ENCODE measurements around the gene SLC7A1. TPM values are rescaled to one million over a fixed set of nuclear protein-coding genes. Genes with fewer than 3 reads are reported as not detected.

The SLC7A1 gene
- total RNA-seq, 1 donor from 2014 or later, result 20.0 TPM

DNA sequence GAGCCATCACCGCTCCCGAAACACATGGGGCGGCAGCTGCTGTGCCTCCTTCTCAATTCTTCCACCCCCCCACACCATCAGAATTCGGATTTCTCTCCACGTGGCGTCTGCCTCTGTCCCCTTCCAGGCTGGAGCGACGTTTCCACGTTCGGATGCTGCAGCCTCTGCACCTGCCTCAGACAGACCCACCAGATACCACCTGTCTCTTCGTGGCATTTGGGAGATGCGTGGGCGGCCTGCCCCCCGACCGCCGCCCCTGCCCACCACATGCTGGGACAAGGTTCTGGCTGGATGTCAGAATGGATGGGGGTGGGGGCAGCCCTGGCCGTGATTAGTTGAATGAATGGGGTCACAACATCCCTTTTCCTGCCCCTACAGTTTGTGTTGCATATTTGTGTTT is 90.0 kb downstream of the SLC7A1 start:
- H3K27ac Mint-ChIP-seq, result no peak overlapping the region
- H3K4me1 Mint-ChIP-seq, result peaks cover 12% of the 10 kb centered on the region
- DNase-seq (ENCODE audit: low spot score in 2 of 2, unreplicated experiment in 2 of 2), result no peak
- H3K9me3 Mint-ChIP-seq, result no peaks in the 10 kb centered on the region
- H3K4me3 Mint-ChIP-seq, result no peak overlapping the region
- TF ChIP-seq, protein P1, sequence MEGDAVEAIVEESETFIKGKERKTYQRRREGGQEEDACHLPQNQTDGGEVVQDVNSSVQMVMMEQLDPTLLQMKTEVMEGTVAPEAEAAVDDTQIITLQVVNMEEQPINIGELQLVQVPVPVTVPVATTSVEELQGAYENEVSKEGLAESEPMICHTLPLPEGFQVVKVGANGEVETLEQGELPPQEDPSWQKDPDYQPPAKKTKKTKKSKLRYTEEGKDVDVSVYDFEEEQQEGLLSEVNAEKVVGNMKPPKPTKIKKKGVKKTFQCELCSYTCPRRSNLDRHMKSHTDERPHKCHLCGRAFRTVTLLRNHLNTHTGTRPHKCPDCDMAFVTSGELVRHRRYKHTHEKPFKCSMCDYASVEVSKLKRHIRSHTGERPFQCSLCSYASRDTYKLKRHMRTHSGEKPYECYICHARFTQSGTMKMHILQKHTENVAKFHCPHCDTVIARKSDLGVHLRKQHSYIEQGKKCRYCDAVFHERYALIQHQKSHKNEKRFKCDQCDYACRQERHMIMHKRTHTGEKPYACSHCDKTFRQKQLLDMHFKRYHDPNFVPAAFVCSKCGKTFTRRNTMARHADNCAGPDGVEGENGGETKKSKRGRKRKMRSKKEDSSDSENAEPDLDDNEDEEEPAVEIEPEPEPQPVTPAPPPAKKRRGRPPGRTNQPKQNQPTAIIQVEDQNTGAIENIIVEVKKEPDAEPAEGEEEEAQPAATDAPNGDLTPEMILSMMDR (IDR thresholded peaks at IDR 0.05; ENCODE audit: unreplicated experiment), result no peak
- H3K27me3 Mint-ChIP-seq (ENCODE audit: low read depth), result peaks cover 34% of the 10 kb centered on the region
- no peaks in the 10 kb centered on the region for H3K36me3 Mint-ChIP-seq

DNA sequence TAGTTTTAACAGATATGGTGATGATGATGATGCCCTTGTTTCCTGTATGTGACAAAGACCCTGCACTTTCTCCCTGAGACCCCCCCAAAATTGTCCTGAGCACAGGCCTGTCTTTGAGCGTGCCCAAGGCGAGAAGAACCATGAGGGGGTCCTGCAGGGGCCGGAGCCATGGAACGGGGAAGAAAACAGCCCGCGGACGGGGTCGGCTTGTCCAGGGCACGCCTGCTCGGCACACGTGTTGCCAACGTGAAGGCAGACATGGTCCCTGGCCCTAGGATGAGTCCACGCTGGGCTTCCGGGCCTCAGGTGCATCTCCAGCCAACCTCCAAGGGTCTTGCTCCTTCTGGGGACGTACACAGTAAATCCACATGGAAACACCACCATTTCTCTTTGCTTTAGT is 90.8 kb downstream of the SLC7A1 start:
- Mint-ChIP-seq H3K4me1 (peaks cover 12% of the 10 kb centered on the region), H3K27me3 (ENCODE audit: low read depth) (peaks cover 34% of the 10 kb centered on the region), H3K9me3 (no peaks in the 10 kb centered on the region), H3K36me3 (no peaks in the 10 kb centered on the region), H3K27ac (no peak overlapping the region), H3K4me3 (no peak overlapping the region)
- TF ChIP-seq, protein P1 (IDR thresholded peaks at IDR 0.05; ENCODE audit: unreplicated experiment), result no peak
- DNase-seq (ENCODE audit: low spot score in 2 of 2, unreplicated experiment in 2 of 2), result no peak

DNA sequence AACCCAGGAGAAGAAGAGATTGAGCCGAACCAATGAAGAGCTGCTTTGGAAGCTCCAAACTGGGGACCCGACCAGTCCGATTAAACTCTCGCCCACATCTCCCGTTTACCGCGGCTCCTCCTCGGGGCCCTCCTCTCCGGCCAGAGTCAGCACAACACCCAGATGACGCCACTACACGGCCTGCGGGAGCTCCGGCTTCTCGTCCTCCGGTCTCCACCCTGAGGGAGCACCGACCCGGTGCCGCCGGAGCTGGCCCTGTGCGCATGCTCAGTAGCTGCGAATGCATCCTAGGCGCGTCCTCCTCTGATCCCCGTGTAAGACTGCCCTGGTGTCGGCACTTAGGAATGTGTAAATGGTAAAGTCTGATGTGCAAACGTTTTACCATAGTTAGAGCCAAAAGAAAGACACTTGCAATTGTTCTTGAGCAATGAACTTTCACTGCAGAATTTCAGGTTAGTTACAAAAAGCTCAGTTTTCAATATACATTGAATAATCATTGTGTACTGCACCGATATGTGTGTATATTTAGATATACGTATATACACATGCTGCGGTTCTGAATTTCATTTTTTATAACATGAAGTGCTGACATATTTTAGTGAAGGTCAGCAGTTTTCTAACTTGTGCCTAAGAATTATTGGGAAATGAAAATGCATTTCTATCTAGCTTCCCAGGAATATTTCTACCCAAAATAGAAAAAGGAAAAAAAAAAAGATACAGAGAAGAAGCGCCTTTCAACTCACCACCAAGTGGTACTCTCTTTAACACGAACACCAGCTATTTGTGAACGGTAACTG is 92.2 kb downstream of the SLC7A1 start:
- peaks cover 35% of the 10 kb centered on the region for H3K27me3 Mint-ChIP-seq (ENCODE audit: low read depth)
- no peaks in the 10 kb centered on the region for H3K36me3 Mint-ChIP-seq
- H3K4me1 Mint-ChIP-seq, result no peaks in the 10 kb centered on the region
- no peaks in the 10 kb centered on the region for H3K9me3 Mint-ChIP-seq
- no peak for DNase-seq (ENCODE audit: low spot score in 2 of 2, unreplicated experiment in 2 of 2)
- TF ChIP-seq, protein P1 (IDR thresholded peaks at IDR 0.05; ENCODE audit: unreplicated experiment), result no peak
- peak overlapping the region; percentile 53 for H3K4me3 Mint-ChIP-seq
- no peak overlapping the region for H3K27ac Mint-ChIP-seq

DNA sequence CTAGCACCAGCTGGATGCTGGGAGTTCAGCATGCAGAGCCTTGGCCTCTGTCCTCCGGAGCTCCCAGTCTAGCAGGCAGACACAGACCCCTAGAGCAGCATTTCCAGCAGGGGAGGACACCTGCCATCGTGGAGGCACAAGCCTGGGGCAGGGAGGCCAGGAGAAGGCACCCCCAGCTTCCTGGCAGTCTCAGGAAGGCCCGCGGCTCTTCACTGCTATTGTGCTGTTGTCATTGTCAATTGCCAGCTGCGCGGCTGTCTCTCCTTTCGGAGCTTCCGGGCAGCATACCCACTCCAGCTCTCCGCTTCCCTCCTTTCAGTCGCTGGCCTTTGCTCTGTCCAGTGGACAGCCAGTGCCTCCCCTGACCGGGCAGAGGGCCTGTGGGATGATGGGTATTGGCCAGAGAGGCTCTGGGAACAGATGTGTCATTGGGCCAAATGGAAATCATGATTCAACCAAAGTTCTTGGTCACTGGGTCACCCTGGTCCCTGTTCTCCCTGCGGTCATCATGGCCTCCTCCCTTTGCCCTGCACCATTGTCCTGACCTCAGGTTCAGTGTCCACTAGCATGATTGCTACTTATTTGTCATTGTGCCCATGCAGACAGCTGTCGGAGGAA is 93.0 kb downstream of the SLC7A1 start:
- no peaks in the 10 kb centered on the region for H3K4me1 Mint-ChIP-seq
- H3K36me3 Mint-ChIP-seq, result no peaks in the 10 kb centered on the region
- H3K4me3 Mint-ChIP-seq, result peak overlapping the region; percentile 53
- no peak overlapping the region for H3K27ac Mint-ChIP-seq
- H3K27me3 Mint-ChIP-seq (ENCODE audit: low read depth), result peaks cover 36% of the 10 kb centered on the region
- TF ChIP-seq, protein P1 (IDR thresholded peaks at IDR 0.05; ENCODE audit: unreplicated experiment), result no peak
- no peak for DNase-seq (ENCODE audit: low spot score in 2 of 2, unreplicated experiment in 2 of 2)
- no peaks in the 10 kb centered on the region for H3K9me3 Mint-ChIP-seq

DNA sequence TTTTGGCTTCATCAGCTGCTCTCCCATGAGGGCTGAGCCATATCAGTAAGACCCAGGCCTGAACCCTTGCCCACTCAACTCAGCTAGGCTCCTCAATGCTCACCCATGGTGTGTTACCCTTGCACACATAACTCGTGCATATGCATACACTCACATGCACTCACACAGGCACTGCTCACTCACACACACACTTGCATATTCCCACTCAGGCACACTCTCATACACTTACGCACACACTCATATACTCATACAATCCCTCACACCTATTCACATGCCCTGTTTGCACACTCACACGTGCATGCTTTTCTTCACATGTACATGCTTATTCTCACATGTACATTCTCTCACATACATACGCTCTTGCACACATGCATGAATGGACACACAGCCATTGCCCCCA is 93.8 kb downstream of the SLC7A1 start:
- Mint-ChIP-seq H3K27ac (no peak overlapping the region), H3K4me1 (peaks cover 8% of the 10 kb centered on the region), H3K9me3 (no peaks in the 10 kb centered on the region), H3K27me3 (ENCODE audit: low read depth) (peaks cover 36% of the 10 kb centered on the region), H3K36me3 (no peaks in the 10 kb centered on the region), H3K4me3 (no peak overlapping the region)
- no peak for DNase-seq (ENCODE audit: low spot score in 2 of 2, unreplicated experiment in 2 of 2)
- TF ChIP-seq, protein P1 (IDR thresholded peaks at IDR 0.05; ENCODE audit: unreplicated experiment), result no peak
